ENCODE data around the gene NCOR2. TPM values are rescaled to one million over a fixed set of nuclear protein-coding genes. Genes with fewer than 3 reads are reported as not detected.
A peak's percentile ranks its signal among the peaks of the same experiment; 100 is the strongest.

The NCOR2 gene
- total RNA-seq, 2 donors from 2014 or later: 72.8 to 87.8 TPM

- peaks cover 10% of the 10 kb centered on the region for H3K4me1 Mint-ChIP-seq
- H3K27ac Mint-ChIP-seq: no peak overlapping the region
- no peak for ATAC-seq (replicated peaks)
- no peaks in the 10 kb centered on the region for H3K9me3 Mint-ChIP-seq
- H3K27me3 Mint-ChIP-seq: no peaks in the 10 kb centered on the region
- peaks cover 7% of the 10 kb centered on the region for H3K36me3 Mint-ChIP-seq (ENCODE audit: low read depth)
- H3K4me3 Mint-ChIP-seq: no peak overlapping the region
Measured at GRCh38 chr12:124529565-124530276, 37.7 kb downstream of the NCOR2 start.

- Mint-ChIP-seq H3K9me3 (no peaks in the 10 kb centered on the region), H3K27me3 (no peaks in the 10 kb centered on the region), H3K27ac (peak overlapping the region; percentile 59), H3K36me3 (ENCODE audit: low read depth) (no peaks in the 10 kb centered on the region), H3K4me1 (peaks cover 22% of the 10 kb centered on the region), H3K4me3 (no peak overlapping the region)
- ATAC-seq (replicated peaks): no peak
Measured at GRCh38 chr12:124527861-124528561, 39.4 kb downstream of the NCOR2 start.

GRCh38 chr12:124525927-124526692, 41.3 kb downstream of the NCOR2 start:
- no peaks in the 10 kb centered on the region for H3K27me3 Mint-ChIP-seq
- H3K4me3 Mint-ChIP-seq: no peak overlapping the region
- H3K27ac Mint-ChIP-seq: no peak overlapping the region
- no peaks in the 10 kb centered on the region for H3K9me3 Mint-ChIP-seq
- peaks cover 5% of the 10 kb centered on the region for H3K36me3 Mint-ChIP-seq (ENCODE audit: low read depth)
- H3K4me1 Mint-ChIP-seq: peaks cover 22% of the 10 kb centered on the region
- ATAC-seq (replicated peaks): no peak

GRCh38 chr12:124525455-124525854, 42.0 kb downstream of the NCOR2 start:
- H3K27ac Mint-ChIP-seq: no peak overlapping the region
- ATAC-seq (replicated peaks): no peak
- peaks cover 22% of the 10 kb centered on the region for H3K4me1 Mint-ChIP-seq
- H3K9me3 Mint-ChIP-seq: no peaks in the 10 kb centered on the region
- H3K4me3 Mint-ChIP-seq: no peak overlapping the region
- no peaks in the 10 kb centered on the region for H3K27me3 Mint-ChIP-seq
- H3K36me3 Mint-ChIP-seq (ENCODE audit: low read depth): peaks cover 5% of the 10 kb centered on the region

- Mint-ChIP-seq H3K27me3 (no peaks in the 10 kb centered on the region), H3K27ac (no peak overlapping the region), H3K4me3 (no peak overlapping the region), H3K36me3 (ENCODE audit: low read depth) (peaks cover 5% of the 10 kb centered on the region), H3K9me3 (no peaks in the 10 kb centered on the region), H3K4me1 (peaks cover 22% of the 10 kb centered on the region)
- ATAC-seq (replicated peaks): peak; percentile 73
Measured at GRCh38 chr12:124524231-124524925, 43.0 kb downstream of the NCOR2 start.

GRCh38 chr12:124523071-124523470, 44.3 kb downstream of the NCOR2 start:
- Mint-ChIP-seq H3K27me3 (no peaks in the 10 kb centered on the region), H3K4me1 (peaks cover 17% of the 10 kb centered on the region), H3K36me3 (ENCODE audit: low read depth) (peaks cover 5% of the 10 kb centered on the region), H3K27ac (no peak overlapping the region), H3K4me3 (no peak overlapping the region), H3K9me3 (no peaks in the 10 kb centered on the region)
- peak; percentile 73 for ATAC-seq (replicated peaks)

- ATAC-seq (replicated peaks): no peak
- Mint-ChIP-seq H3K27me3 (no peaks in the 10 kb centered on the region), H3K4me1 (peaks cover 14% of the 10 kb centered on the region), H3K27ac (no peak overlapping the region), H3K9me3 (no peaks in the 10 kb centered on the region), H3K36me3 (ENCODE audit: low read depth) (peaks cover 5% of the 10 kb centered on the region), H3K4me3 (no peak overlapping the region)
Measured at GRCh38 chr12:124520907-124521306, 46.5 kb downstream of the NCOR2 start.

- Mint-ChIP-seq H3K27ac (no peak overlapping the region), H3K9me3 (no peaks in the 10 kb centered on the region), H3K27me3 (no peaks in the 10 kb centered on the region), H3K4me1 (peaks cover 14% of the 10 kb centered on the region), H3K36me3 (ENCODE audit: low read depth) (peaks cover 5% of the 10 kb centered on the region), H3K4me3 (no peak overlapping the region)
- no peak for ATAC-seq (replicated peaks)
Measured at GRCh38 chr12:124520265-124520701, 47.1 kb downstream of the NCOR2 start.

GRCh38 chr12:124519746-124520145, 47.7 kb downstream of the NCOR2 start:
- Mint-ChIP-seq H3K4me1 (peaks cover 12% of the 10 kb centered on the region), H3K27ac (no peak overlapping the region), H3K36me3 (ENCODE audit: low read depth) (peaks cover 5% of the 10 kb centered on the region), H3K4me3 (no peak overlapping the region), H3K27me3 (no peaks in the 10 kb centered on the region), H3K9me3 (no peaks in the 10 kb centered on the region)
- no peak for ATAC-seq (replicated peaks)

GRCh38 chr12:124518051-124518932, 49.1 kb downstream of the NCOR2 start:
- Mint-ChIP-seq H3K4me1 (no peaks in the 10 kb centered on the region), H3K4me3 (no peak overlapping the region), H3K27me3 (no peaks in the 10 kb centered on the region), H3K9me3 (no peaks in the 10 kb centered on the region), H3K27ac (peak overlapping the region; percentile 28), H3K36me3 (ENCODE audit: low read depth) (peaks cover 5% of the 10 kb centered on the region)
- ATAC-seq (replicated peaks): no peak

All from activated T-helper 17 cell treated with anti-CD3 and anti-CD28 coated beads, Interleukin-2, amount 50 U/mL, for 72 hours (primary cell).